Activated CD8-positive, alpha-beta memory T cell treated with anti-CD3 and anti-CD28 coated beads, Interleukin-2, amount 50 U/mL, for 24 hours (primary cell): ENCODE data around the gene GEN1.

Source experiments
- DNase-seq: peaks from one replicate; pipeline ENCODE4 v3.0.0-alpha.2; 2020; ENCODE audit errors: extremely low read depth

GEN1 gene, protein sequence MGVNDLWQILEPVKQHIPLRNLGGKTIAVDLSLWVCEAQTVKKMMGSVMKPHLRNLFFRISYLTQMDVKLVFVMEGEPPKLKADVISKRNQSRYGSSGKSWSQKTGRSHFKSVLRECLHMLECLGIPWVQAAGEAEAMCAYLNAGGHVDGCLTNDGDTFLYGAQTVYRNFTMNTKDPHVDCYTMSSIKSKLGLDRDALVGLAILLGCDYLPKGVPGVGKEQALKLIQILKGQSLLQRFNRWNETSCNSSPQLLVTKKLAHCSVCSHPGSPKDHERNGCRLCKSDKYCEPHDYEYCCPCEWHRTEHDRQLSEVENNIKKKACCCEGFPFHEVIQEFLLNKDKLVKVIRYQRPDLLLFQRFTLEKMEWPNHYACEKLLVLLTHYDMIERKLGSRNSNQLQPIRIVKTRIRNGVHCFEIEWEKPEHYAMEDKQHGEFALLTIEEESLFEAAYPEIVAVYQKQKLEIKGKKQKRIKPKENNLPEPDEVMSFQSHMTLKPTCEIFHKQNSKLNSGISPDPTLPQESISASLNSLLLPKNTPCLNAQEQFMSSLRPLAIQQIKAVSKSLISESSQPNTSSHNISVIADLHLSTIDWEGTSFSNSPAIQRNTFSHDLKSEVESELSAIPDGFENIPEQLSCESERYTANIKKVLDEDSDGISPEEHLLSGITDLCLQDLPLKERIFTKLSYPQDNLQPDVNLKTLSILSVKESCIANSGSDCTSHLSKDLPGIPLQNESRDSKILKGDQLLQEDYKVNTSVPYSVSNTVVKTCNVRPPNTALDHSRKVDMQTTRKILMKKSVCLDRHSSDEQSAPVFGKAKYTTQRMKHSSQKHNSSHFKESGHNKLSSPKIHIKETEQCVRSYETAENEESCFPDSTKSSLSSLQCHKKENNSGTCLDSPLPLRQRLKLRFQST

DNA sequence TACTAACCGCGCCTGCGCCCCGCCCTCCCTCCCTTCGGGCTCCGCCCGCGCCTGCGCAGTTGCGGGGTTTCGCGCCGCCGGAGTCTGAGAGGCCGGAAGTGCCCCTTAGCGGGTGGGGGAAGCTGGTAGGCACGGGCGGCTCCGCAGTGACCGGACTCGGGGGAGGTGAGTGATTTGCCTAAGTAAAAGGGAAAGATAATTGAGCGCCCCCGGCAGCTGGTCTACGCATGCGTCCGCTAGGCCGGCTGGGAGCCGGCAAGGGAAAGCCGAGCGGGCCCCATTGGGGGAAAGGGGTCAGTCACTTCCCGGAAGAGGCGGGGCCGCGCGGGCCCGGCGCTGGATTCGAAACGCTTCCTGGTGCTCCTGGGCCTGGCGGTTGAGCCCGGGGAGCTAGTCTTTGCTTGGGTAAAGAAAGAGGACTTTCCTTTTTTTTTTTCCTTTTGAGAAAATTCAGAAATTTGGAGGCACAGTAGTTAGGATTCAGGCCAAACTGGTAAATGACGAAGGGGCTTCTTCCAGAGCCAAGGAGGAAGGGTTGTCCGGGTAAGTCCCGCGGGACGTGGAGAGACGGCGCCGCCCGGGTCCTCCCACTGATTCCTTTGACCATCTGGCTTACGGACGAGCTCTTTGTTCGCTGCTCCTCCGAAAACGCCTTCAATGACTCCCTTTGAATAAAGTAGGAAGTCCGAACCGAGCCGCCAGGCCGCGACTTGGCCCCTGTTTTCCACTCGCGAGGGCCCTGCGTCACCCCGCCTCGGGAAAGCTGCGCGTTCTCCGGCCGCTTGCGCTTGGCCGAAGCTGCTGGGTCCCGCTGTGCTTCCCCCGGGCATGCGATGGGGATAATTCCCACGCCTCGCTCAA is at the start of gene GEN1, which contains the start of gene SMC6:
Gene GEN1, plus strand, starts transcription at position 336 of the 861 bp plus-strand sequence. CDS start 5,806 bp downstream, outside the sequence.
Gene SMC6, minus strand, starts transcription at position 8 of the 861 bp plus-strand sequence. CDS start 7,864 bp downstream, outside the sequence.
- DNase-seq: peak; percentile 73

DNA sequence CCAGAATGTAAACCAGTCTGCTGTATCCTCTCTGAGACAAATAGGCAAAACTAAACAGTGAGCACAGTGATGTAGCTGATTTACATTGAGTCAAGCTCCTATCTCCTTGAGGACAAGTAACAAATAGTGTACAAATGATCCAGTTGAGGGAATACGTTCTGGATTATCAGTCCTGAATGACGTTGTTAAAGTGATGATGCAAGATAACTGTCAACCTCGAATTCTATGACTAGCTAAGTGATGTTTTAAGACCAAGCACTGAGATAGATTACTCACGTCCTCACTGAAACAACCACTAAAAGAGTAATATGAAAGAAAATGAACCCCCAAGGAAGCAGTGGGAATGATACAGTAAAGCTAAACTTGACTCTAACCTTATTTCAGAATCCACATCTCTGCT is 47.1 kb upstream of the GEN1 start:
- no peak for DNase-seq

DNA sequence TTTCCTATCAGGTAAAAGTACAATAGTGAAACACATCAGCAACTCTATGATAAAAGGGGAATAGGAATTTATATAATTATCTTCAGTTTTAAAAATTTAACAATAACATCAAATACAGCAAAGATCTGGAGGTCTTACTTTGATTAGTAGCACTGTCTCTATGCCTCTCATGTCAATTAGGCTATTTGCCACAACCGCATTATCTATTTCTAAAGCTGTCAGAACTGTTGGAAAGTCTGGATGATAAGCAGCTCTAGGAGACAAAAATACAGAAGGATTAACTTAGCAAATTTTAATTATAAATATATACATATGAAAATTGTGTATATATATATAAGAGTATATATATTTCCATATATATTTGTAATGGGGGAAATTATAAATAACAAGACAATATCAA is 45.4 kb upstream of the GEN1 start:
- no peak for DNase-seq

DNA sequence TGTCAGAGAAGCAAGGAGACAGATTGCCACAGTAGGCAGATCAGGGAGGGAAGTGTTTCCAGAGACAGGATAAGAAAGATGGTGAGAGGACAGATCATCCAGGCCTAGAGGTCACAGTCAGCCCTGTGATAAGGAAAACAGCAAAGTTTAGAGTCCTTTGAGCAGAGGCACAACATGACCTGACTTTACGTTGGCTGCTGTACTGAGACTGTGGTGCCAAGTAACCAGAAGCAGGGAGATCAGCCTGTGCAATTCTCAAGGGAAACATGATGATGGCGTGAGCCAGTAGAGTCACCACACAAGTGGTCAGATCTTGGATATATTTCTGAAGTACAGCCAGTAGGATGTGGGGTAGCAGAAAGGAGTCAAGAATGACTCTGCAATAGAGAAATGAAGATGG is 44.0 kb upstream of the GEN1 start:
- DNase-seq: no peak

DNA sequence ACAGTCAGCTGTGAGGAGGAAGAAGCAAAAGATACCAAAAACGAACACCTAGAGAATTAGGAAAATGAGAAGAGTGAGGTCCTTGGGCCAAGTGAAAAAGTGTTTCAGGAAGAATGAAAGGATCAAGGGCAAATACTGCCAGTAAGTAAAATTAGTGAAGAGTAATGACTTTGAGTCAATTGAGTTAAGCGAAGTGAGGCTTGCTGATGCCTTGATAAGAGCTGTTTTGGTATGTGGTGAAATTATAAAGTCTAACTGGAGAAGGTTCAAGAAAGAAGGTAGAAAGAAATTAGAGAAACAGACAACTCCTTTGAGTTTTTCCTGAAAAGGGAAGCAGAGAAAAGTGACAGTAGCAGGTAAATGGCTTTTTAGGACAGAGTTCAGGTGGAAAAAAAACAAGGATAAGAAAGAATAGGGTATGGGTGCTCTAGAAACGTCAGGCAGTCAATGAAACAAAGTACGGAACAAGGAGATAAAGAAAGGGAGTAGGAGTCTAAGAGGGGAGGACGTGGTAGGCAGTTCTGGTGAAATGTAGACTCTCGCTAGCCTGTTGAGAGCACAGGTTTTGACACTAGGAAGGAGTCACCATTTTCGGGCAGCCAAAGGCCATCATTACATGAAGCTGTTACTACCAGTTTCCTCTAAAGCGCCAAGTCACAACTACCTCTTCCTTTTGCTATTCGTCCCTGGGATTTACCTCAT is 43.2 kb upstream of the GEN1 start:
- no peak for DNase-seq

DNA sequence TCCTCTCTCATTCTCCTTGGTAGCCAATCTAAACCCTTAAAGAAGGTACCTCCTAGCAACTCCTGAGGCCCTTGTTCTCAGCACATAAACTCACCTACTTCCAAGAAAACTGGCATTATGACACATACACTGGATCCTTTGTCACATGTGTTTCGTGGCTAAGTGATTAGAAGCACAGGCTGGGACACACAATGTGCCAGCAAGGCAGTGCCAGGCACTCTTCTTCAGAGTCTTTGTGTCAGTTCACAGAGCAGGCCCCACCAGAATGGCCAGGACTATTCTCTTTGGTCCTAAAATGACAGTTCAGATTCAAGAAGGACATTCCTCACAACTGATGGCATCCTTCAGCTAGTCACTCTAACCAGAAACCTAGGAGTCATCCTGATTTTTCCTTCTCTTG is 40.6 kb upstream of the GEN1 start:
- no peak for DNase-seq

DNA sequence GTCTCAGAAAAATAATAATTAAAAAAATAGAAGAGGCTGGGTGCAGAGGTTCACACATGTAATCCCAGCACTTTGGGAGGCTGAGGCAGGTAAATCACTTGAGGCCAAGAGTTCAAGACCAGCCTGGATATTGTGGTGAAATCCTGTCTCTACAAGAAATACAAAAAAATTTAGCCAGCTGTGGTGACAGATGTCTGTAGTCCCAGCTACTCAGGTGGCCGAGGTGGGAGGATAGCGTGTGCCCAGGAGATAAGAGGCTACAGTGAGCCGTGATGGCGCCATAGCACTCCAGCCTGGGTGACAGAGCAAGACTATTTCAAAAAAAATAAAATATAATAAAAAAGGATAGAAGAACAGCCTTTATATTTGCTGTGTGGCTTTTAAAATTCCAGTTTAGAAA is 36.3 kb upstream of the GEN1 start:
- no peak for DNase-seq

DNA sequence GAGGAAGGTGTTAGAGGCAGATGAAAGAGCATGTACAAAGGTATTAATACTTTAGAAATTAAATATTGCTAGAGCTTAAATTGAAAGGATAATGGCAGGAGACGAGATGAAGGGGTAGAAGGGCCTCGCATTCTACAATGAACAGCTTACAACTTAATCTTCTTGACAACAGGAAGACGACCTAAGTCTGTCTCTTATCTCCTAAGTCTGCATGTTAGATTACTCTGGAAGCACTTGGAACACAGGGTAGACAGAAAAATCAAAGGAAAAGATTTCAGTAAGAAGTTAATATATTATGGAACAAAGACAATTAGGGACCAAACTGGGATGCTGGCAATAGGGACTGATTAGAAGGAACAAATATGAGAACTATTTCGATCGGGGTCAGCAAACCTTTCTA is 35.2 kb upstream of the GEN1 start:
- no peak for DNase-seq

DNA sequence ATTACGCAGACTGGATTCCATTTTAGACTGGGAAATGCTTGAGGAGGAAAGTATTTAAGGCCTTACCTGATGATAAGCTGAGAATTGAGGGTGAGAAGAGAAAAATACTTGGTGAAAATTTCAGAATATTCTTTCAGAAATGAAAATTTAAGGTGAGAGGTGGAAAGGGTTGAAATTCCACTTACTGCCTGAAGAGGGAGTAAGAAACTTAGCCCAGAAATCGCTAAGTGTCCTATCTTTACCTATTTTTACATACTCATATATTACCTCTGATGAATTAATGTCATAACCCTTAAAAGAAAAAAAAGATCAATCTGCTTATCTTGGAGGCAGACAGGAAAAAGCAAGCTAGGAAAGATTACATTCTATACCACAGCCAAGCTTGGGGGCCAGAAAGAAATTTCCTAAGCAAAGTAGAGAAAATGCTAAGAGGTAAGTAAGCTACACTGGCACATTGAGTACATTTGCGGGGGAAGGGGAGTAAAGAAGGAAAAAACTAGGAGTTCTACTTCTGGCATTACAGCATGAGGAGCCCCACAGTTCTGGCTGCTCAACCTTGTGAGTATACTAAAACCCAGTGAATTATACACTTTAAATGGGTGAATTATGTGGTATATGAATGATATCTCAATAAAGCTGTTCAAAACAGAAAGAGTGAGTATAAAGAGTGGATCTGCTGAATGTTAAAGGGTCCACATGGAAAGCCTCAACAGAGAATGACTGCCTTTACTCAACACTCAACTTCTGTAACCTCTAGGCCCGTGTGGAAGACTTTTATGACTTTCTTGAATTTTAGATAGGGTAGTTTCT is 34.2 kb upstream of the GEN1 start:
- no peak for DNase-seq

DNA sequence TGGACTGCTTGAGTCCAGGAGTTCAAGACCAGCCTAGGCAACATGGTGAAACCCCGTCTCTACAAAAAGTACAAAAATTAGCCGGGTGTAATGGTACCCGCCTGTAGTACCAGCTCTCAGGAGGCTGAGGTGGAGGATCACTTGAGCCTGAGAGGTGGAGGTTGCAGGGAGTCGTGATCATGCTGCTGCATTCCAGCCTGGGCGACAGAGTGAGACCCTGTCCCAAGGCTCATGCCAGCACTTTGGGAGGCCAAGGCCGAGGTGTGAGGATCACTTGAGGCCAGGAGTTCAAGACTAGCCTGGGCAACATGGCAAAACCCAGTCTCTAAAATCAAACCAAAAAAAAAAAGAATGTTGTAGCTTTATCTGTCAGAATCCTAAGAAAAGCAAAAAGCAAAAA is 25.7 kb upstream of the GEN1 start:
- DNase-seq: no peak

DNA sequence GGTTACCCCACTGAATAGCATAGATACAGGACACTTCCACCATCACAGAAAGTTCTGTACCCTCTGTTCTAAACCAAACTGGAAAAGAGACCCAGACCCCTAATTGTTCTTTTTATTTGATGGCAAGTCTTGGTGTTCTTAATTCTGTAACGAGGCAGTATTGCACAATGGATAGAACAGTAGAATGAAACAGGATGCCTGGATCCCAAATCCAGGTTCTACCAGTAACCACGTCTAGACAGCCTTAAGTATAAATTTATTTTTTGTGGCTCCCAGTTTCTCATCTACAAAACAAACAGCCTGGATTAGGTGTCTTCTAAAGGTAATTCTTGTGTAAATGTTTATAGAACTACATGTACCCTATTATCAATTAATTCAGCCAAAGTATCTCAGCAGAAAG is 24.1 kb upstream of the GEN1 start:
- DNase-seq: no peak

DNA sequence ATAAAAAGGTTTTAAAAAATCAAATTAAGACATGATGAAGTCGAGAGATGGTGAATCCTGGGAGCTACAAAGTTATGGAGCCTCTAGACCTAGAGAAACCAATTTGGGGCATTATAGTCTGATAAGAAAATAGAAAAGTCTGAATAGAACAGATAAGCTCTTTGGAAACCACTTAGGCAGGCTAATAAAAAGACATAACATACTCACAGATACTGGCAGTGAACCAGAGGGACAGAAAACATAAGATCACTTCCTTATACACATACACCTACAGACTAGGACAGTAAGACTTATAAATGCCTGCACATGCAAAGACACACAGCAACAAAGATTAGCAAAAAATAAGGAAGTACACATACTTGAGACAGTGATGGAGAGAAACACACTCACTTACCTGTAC is 20.3 kb upstream of the GEN1 start:
- no peak for DNase-seq

DNA sequence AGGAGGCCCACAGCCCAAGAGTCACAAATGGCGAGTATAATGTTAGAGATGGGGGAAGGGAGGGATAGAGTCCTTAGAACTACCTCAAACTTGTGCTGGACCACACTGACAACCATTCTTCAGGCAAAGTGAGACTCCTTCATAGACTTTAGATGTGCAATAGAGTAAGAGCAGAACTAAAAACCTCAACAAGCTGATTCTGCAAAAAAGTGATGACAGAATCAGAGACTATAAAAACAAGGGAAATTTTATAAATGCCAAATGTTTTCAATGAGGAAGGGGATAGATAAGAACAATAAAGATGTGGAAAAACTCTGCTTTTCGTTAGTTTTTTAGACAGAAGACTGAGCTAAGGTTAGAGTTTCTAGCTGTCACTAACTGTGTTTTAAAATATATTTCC is 18.1 kb upstream of the GEN1 start:
- DNase-seq: no peak

DNA sequence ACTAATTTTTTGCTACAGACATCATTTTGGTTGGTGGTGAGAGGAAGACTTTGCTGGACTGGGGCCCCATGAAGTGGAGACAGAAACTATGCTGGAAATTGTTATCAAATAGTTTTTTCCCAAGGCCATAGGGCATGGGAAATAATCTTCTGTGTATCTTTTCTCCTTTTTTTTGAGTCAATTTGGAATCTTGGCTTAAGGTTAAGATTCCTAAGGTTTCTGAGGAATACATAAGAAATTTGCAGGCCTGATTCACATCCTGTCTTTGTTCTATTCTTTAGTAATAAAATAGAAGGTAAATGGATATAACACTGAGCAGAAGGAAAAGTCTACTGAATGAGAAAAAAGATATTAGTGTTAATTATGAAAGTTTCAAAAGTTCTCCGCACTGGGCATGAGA is 16.9 kb upstream of the GEN1 start:
- DNase-seq: no peak

DNA sequence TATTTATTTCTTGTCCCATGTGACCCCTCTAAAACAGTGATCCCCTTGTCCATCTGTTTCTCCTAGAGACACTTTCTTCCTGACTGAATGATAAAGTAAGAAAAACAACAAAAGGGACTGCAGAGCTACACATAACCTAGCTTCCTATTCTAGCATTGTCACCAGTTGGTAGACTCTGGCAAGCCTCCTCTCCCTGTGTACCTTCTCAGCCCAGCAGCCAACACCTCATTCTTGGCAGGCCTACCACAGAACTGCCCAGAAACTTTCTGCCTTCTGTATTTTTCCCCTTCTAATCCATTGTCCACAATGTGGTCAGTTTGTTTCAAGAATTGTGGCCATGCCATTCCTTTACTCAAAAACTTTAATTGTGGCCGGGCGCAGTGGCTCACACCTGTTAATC is 13.7 kb upstream of the GEN1 start:
- DNase-seq: no peak

DNA sequence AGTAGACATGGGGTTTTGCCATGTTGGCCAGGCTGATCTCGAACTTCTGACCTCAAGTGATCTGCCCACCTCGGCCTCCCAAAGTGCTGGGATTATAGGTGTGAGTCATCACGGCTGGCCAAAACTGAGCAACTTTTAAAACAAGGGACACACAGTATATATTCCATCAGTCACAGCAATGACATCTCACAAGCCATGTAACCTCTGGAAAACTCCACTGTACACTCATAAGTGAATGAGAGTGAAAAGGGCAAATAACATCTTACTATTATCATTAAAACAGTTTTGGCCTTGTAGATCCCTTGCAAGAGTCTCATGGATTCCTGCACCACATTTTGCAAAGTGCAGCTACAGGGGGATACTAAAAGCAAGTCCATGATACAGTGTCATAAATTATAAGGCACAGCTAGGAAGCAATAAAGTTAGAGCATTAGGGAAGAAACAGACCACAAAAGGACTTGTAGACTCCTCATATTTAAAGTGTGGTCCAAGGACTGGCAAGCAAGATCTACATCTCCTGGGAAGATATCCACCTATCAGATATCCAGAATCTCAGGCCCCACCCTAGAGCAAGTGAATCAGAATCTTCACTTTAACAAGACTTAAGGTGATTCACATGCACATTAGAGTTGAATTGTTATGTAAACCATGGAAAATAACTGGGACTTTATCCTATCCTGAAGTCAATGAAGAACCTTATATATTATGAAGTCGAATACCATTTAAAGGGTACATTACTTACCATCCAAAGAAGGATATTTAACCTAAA is 6.1 kb upstream of the GEN1 start:
- DNase-seq: no peak

DNA sequence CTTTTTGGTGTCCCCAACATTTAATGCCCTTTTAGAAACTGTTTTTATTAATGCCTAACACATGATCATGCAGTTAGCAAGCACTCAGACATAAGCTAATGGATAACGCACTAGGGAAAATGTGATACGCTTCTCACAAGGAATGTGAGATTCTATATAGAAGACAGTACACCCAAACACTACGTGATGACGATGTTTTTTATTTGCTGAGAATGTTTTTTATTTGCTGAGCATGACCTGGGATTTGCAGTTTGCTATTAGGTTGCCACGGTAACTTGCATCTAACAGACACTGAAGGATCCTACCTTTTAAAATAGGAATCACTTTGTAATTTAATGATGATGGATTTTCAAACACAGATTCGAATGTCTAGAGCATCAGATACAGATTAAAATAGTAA is 5.2 kb upstream of the GEN1 start:
- no peak for DNase-seq

DNA sequence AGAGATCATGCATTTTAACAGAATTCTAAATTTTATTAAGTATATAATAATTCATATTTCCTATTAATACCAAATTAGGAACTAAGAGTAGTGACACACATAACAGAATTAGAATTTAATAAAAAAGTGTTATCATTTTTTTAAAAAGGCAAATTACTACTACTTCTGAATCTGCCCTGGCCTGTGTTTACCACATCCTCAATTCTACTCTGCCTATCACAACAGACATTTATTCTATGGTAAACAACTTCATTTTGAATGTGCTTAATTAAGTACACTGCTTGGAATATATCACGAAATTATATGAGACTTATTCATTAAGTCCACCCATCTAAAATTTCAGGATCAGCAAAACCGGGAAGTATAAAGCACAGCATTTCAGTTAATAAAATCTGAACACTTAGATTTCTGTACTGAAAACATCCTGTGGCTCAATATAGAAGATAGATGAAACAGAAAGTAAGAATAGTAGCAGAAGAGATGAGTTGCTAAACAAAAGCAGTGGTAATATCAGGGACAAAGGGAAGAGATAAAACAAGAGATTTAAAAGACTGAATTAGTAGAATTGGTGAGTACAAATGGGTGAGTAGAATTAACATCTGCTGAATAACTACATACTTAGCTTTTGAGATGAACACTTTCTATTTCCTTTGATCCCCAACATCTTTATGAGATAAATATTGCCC is 4.0 kb upstream of the GEN1 start:
- no peak for DNase-seq

DNA sequence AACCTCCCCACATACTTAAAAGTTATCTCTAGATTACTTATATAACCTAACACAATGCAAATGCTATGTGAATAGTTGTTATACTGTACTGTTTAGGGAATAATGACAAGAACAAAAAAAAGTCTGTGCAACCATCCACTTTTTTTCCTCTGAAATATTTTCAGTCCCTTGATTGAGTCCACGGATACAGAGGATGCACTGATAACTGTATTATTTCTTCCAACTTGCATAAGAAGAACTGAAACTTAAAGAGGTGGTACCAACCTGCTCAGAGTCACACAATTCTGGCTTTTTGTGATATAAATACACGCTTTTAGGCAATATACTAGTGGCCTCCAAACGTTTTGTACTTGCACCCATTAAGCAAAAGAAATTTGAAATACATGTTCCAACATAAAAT is 1.7 kb upstream of the GEN1 start:
- DNase-seq: no peak
